Activated CD4-positive, alpha-beta memory T cell treated with anti-CD3 and anti-CD28 coated beads for 36 hours (primary cell): ENCODE data around the gene TMEM115. TPM values are rescaled to one million over a fixed set of nuclear protein-coding genes. Genes with fewer than 3 reads are reported as not detected.

Source experiments
- CTCF ChIA-PET: fragments of 350-600 bp; sonication (Branson Sonifier 250); formaldehyde crosslinking; loops from one replicate; lab custom pipeline; 2021; ENCODE audit warnings: antibody characterized with exemption, inconsistent platforms; lab: Charles Lee
- POLR2A ChIA-PET: fragments of 350-600 bp; sonication (Branson Sonifier 250); formaldehyde crosslinking; loops from one replicate; lab custom pipeline; 2021; ENCODE audit warnings: antibody characterized with exemption; lab: Charles Lee
- DNase-seq: peaks from one replicate; pipeline ENCODE4 v3.0.0-alpha.2; 2020
- H3K27ac Mint-ChIP-seq: one replicate; pipeline ENCODE4 v1.8.0; 2021; ENCODE audit warnings: mixed read lengths
- H3K27me3 Mint-ChIP-seq: one replicate; pipeline ENCODE4 v1.8.0; 2021; ENCODE audit warnings: mixed read lengths
- H3K36me3 Mint-ChIP-seq: one replicate; pipeline ENCODE4 v1.8.0; 2021; ENCODE audit warnings: mixed read lengths
- H3K4me1 Mint-ChIP-seq: one replicate; pipeline ENCODE4 v1.8.0; 2021; ENCODE audit warnings: low read depth, mixed read lengths
- H3K4me3 Mint-ChIP-seq: one replicate; pipeline ENCODE4 v1.8.0; 2021; ENCODE audit warnings: mild to moderate bottlenecking, mixed read lengths
- H3K9me3 Mint-ChIP-seq: one replicate; pipeline ENCODE4 v1.8.0; 2021; ENCODE audit warnings: mixed read lengths
- intact Hi-C: fragments of 100-400 bp; cut with micrococcal nuclease; formaldehyde crosslinking; loops from one replicate; pipeline ENCODE4 v1.15.1; 2023
- total RNA-seq, 2 experiments: library from RNA; stranded (reverse); gene quantifications; one replicate each; pipeline ENCODE4 v1.2.3, GENCODE V29; 2021

The TMEM115 gene
- total RNA-seq, 2 experiments from 2014 or later = 16.0 TPM

- no peaks in the 10 kb centered on the region for H3K4me1 Mint-ChIP-seq
- intact Hi-C loops = no loop called here
- ChIA-PET CTCF (no interaction called here), POLR2A (no interaction called here)
- no peaks in the 10 kb centered on the region for H3K36me3 Mint-ChIP-seq
- no peaks in the 10 kb centered on the region for H3K9me3 Mint-ChIP-seq
- H3K27me3 Mint-ChIP-seq = no peaks in the 10 kb centered on the region
- no peak overlapping the region for H3K4me3 Mint-ChIP-seq
- DNase-seq = no peak
- no peak overlapping the region for H3K27ac Mint-ChIP-seq
Observed at GRCh38 chr3:50388720-50389413, 29.5 kb upstream of the TMEM115 start.

DNA sequence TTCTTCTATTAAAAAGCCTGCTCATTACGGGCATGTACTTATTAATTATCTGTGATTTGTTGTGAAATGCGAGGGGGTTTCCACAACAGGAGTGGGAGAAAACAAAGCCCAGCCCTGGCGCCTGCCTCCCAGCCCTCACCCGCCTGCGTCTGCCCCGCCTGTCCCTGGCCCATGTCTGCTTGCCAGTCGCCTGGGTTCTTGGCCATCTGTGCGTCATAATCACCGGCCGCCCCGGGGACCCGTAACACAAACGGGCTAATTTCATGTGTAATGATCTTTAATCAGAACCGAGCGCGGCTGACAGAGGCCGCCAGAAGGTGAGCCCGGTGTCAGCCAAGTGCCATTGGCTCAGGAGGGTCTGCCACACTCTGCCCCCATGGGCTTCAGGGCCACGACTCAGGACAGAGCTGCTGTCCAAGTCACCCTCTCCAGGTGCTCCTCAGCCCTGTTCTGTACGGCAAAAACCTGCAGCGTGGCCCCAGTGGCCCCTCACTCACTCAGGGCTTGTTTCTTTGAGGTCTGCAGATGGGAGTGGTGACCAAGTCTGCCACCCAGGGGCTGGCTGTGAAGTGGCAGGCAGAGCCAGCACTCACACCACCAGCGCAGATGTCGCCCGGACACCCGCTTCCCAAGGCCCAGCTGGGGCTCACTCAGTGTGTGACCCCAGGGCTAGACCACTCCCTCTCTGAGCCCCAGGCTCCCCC lies 28.8 kb upstream of the TMEM115 start:
- H3K27ac Mint-ChIP-seq = no peak overlapping the region

GRCh38 chr3:50385754-50386153 lies 26.4 kb upstream of the TMEM115 start:
- no peak overlapping the region for H3K27ac Mint-ChIP-seq
- no peaks in the 10 kb centered on the region for H3K27me3 Mint-ChIP-seq
- no peak for DNase-seq
- no peaks in the 10 kb centered on the region for H3K4me1 Mint-ChIP-seq
- no peak overlapping the region for H3K4me3 Mint-ChIP-seq
- H3K36me3 Mint-ChIP-seq = no peaks in the 10 kb centered on the region
- intact Hi-C loops = no loop called here
- no peaks in the 10 kb centered on the region for H3K9me3 Mint-ChIP-seq
- ChIA-PET POLR2A (no interaction called here), CTCF (interaction anchor here (1.1 kb wide), 1 partner anchor 50 kb away, joined by 3 read pairs; no protein-coding TSS in a partner anchor)

More for the DNA sequence above, 28.8 kb upstream of the TMEM115 start:
- no peak for DNase-seq
- Mint-ChIP-seq H3K4me1 (no peaks in the 10 kb centered on the region), H3K27me3 (no peaks in the 10 kb centered on the region), H3K4me3 (no peak overlapping the region), H3K9me3 (no peaks in the 10 kb centered on the region), H3K36me3 (no peaks in the 10 kb centered on the region)
- ChIA-PET POLR2A (no interaction called here), CTCF (interaction anchor here (1.5 kb wide), 1 partner anchor 154 kb away, joined by 5 read pairs; no protein-coding TSS in a partner anchor)
- intact Hi-C loops = no loop called here

GRCh38 chr3:50383750-50384149 lies 24.4 kb upstream of the TMEM115 start:
- H3K4me1 Mint-ChIP-seq = no peaks in the 10 kb centered on the region
- CTCF ChIA-PET = interaction anchor here (1.0 kb wide), 1 partner anchor 37 kb away, joined by 3 read pairs; no protein-coding TSS in a partner anchor
- H3K36me3 Mint-ChIP-seq = no peaks in the 10 kb centered on the region
- no peaks in the 10 kb centered on the region for H3K27me3 Mint-ChIP-seq
- POLR2A ChIA-PET = interaction anchor here (1.0 kb wide), 1 partner anchor 14 kb away, joined by 4 read pairs; no protein-coding TSS in a partner anchor
- intact Hi-C loops = no loop called here
- no peak for DNase-seq
- H3K27ac Mint-ChIP-seq = no peak overlapping the region
- no peaks in the 10 kb centered on the region for H3K9me3 Mint-ChIP-seq
- no peak overlapping the region for H3K4me3 Mint-ChIP-seq

DNA sequence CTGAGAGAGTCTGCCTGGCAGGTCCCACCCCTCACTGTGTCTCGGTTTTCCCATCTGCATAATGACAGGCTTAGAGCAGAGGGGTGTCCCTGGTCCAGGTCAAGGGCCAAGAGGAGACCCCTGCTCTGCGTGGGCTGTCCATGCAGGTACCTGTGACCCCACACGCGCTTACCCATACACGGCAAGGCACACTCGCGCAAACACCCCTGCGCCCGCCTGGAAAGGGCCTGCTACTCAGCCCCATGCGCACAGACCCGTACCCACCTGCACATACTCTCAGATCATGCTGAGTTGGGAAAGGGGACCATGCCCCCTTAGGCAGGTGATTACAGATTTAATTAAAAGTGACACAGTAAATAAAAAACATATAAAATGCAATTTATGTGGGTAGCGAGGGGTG lies 23.4 kb upstream of the TMEM115 start:
- H3K36me3 Mint-ChIP-seq = no peaks in the 10 kb centered on the region
- CTCF ChIA-PET = interaction anchor here (1.0 kb wide), 1 partner anchor 36 kb away, joined by 3 read pairs; no protein-coding TSS in a partner anchor
- no peak overlapping the region for H3K27ac Mint-ChIP-seq
- no peaks in the 10 kb centered on the region for H3K9me3 Mint-ChIP-seq
- no peak for DNase-seq
- intact Hi-C loops = no loop called here
- POLR2A ChIA-PET = interaction anchor here (1.0 kb wide), 1 partner anchor 15 kb away, joined by 4 read pairs; no protein-coding TSS in a partner anchor
- H3K4me1 Mint-ChIP-seq = no peaks in the 10 kb centered on the region
- no peaks in the 10 kb centered on the region for H3K27me3 Mint-ChIP-seq
- no peak overlapping the region for H3K4me3 Mint-ChIP-seq

GRCh38 chr3:50381383-50381782 lies 22.1 kb upstream of the TMEM115 start:
- H3K9me3 Mint-ChIP-seq = no peaks in the 10 kb centered on the region
- no peaks in the 10 kb centered on the region for H3K4me1 Mint-ChIP-seq
- no peaks in the 10 kb centered on the region for H3K27me3 Mint-ChIP-seq
- intact Hi-C loops = no loop called here
- no peak overlapping the region for H3K4me3 Mint-ChIP-seq
- no peaks in the 10 kb centered on the region for H3K36me3 Mint-ChIP-seq
- ChIA-PET CTCF (no interaction called here), POLR2A (no interaction called here)
- no peak overlapping the region for H3K27ac Mint-ChIP-seq
- DNase-seq = no peak

- no peaks in the 10 kb centered on the region for H3K27me3 Mint-ChIP-seq
- H3K36me3 Mint-ChIP-seq = no peaks in the 10 kb centered on the region
- no peak overlapping the region for H3K27ac Mint-ChIP-seq
- H3K4me3 Mint-ChIP-seq = no peak overlapping the region
- intact Hi-C loops = no loop called here
- no peaks in the 10 kb centered on the region for H3K9me3 Mint-ChIP-seq
- CTCF ChIA-PET = no interaction called here
- no peak for DNase-seq
- H3K4me1 Mint-ChIP-seq = no peaks in the 10 kb centered on the region
- POLR2A ChIA-PET = no interaction called here
Observed at GRCh38 chr3:50380405-50381085, 21.2 kb upstream of the TMEM115 start.

GRCh38 chr3:50378757-50379156 lies 19.4 kb upstream of the TMEM115 start:
- Mint-ChIP-seq H3K27me3 (no peaks in the 10 kb centered on the region), H3K9me3 (no peaks in the 10 kb centered on the region), H3K36me3 (no peaks in the 10 kb centered on the region), H3K27ac (no peak overlapping the region), H3K4me3 (no peak overlapping the region), H3K4me1 (no peaks in the 10 kb centered on the region)
- ChIA-PET CTCF (no interaction called here), POLR2A (no interaction called here)
- no peak for DNase-seq
- intact Hi-C loops = no loop called here

GRCh38 chr3:50378024-50378423 lies 18.7 kb upstream of the TMEM115 start:
- Mint-ChIP-seq H3K4me3 (no peak overlapping the region), H3K4me1 (peaks cover 2% of the 10 kb centered on the region), H3K36me3 (no peaks in the 10 kb centered on the region), H3K27ac (no peak overlapping the region), H3K9me3 (no peaks in the 10 kb centered on the region), H3K27me3 (no peaks in the 10 kb centered on the region)
- DNase-seq = no peak
- CTCF ChIA-PET = no interaction called here
- intact Hi-C loops = no loop called here
- POLR2A ChIA-PET = no interaction called here

- H3K27ac Mint-ChIP-seq = no peak overlapping the region
- intact Hi-C loops = no loop called here
- no peaks in the 10 kb centered on the region for H3K36me3 Mint-ChIP-seq
- H3K4me1 Mint-ChIP-seq = peaks cover 4% of the 10 kb centered on the region
- ChIA-PET POLR2A (no interaction called here), CTCF (no interaction called here)
- H3K9me3 Mint-ChIP-seq = no peaks in the 10 kb centered on the region
- H3K4me3 Mint-ChIP-seq = no peak overlapping the region
- no peak for DNase-seq
- no peaks in the 10 kb centered on the region for H3K27me3 Mint-ChIP-seq
Observed at GRCh38 chr3:50375258-50375931, 16.1 kb upstream of the TMEM115 start.

- no peaks in the 10 kb centered on the region for H3K27me3 Mint-ChIP-seq
- CTCF ChIA-PET = no interaction called here
- no peak overlapping the region for H3K27ac Mint-ChIP-seq
- no peaks in the 10 kb centered on the region for H3K36me3 Mint-ChIP-seq
- no peak overlapping the region for H3K4me3 Mint-ChIP-seq
- POLR2A ChIA-PET = no interaction called here
- no peak for DNase-seq
- no peaks in the 10 kb centered on the region for H3K9me3 Mint-ChIP-seq
- H3K4me1 Mint-ChIP-seq = peaks cover 4% of the 10 kb centered on the region
- intact Hi-C loops = no loop called here
Observed at GRCh38 chr3:50374363-50375257, 15.3 kb upstream of the TMEM115 start.
